PC-3 (cell line): ENCODE measurements around the gene CFAP45.

Experiments used
- CTCF ChIP-seq: fragments of 300-600 bp; sonication (generic); conservative IDR thresholded peaks from 2 replicates; pipeline ENCODE4 v1.5.1; 2017; ENCODE audit warnings: antibody characterized with exemption, low read depth, mild to moderate bottlenecking, low read length
- EZH2 ChIP-seq: fragments of 300-600 bp; sonication (generic); IDR thresholded peaks from one replicate; pipeline ENCODE4 v1.6.1; 2017; ENCODE audit warnings: antibody characterized with exemption, mild to moderate bottlenecking, low read length; ENCODE audit not compliant: unreplicated experiment

GRCh38 chr1:159908031-159908940, 8.3 kb upstream of the CFAP45 start:
- no peak for TF ChIP-seq EZH2
- TF ChIP-seq CTCF, result no peak
